Liver (tissue), 9 donors: ENCODE results near the gene GLB1L3. TPM values are rescaled to one million over a fixed set of nuclear protein-coding genes. Genes with fewer than 3 reads are reported as not detected.

Experiments used
- DNase-seq: peaks from one replicate; pipeline ENCODE4 v3.0.0-alpha.2; 2017; ENCODE audit warnings: low spot score
- H3K27ac ChIP-seq, 2 donors: one replicate each; pipeline ENCODE4 v1.7.0; 2013; ENCODE audit warnings: inconsistent platforms in 2 of 2, low read length in 2 of 2, control low read depth in 1 of 2, low read depth in 1 of 2, mild to moderate bottlenecking in 1 of 2
- H3K27me3 ChIP-seq, 4 donors: one replicate each; pipeline versions ENCODE4 v1.6.1 to v1.7.0; 2013; ENCODE audit warnings: low read length in 3 of 4, inconsistent platforms in 1 of 4, mild to moderate bottlenecking in 1 of 4, moderate library complexity in 1 of 4; ENCODE audit not compliant: control insufficient read depth in 4 of 4, insufficient read depth in 4 of 4
- H3K36me3 ChIP-seq, 4 donors: one replicate each; pipeline versions ENCODE4 v1.6.1 to v1.7.0; 2013; ENCODE audit warnings: low read length in 3 of 4, mild to moderate bottlenecking in 3 of 4, low read depth in 1 of 4, moderate library complexity in 1 of 4; ENCODE audit not compliant: control insufficient read depth in 4 of 4, insufficient read depth in 3 of 4
- H3K4me1 ChIP-seq, 4 donors: one replicate each; pipeline versions ENCODE4 v1.6.1 to v1.7.0; 2013; ENCODE audit warnings: low read length in 3 of 4, mild to moderate bottlenecking in 3 of 4, moderate library complexity in 1 of 4; ENCODE audit not compliant: control insufficient read depth in 4 of 4, insufficient read depth in 4 of 4
- H3K4me3 ChIP-seq, 3 donors: one replicate each; pipeline versions ENCODE4 v1.6.1 to v1.7.0; 2013; ENCODE audit warnings: low read length in 3 of 3, control low read depth in 1 of 3, low read depth in 1 of 3, mild to moderate bottlenecking in 1 of 3
- H3K9ac ChIP-seq, 2 donors: one replicate each; pipeline ENCODE4 v1.7.0; 2013; ENCODE audit warnings: low read length in 2 of 2, mild to moderate bottlenecking in 2 of 2, moderate library complexity in 2 of 2, control low read depth in 1 of 2, low read depth in 1 of 2
- H3K9me3 ChIP-seq, 4 donors: one replicate each; pipeline versions ENCODE4 v1.6.1 to v1.7.0; 2013; ENCODE audit warnings: low read length in 3 of 4; ENCODE audit not compliant: control insufficient read depth in 4 of 4
- ATF3 ChIP-seq: IDR thresholded peaks from 2 replicates; pipeline ENCODE4 v1.6.1; 2016; ENCODE audit warnings: antibody characterized with exemption
- CTCF ChIP-seq: fragments of 150-350 bp; IDR thresholded peaks from 2 replicates; pipeline ENCODE4 v1.5.1; 2017; ENCODE audit warnings: improper control_type of control experiment, low read depth, low read length; ENCODE audit not compliant: missing input control
- EGR1 ChIP-seq, 2 donors: IDR thresholded peaks; 2 replicates each; pipeline ENCODE4 v1.6.1; 2016 to 2018; ENCODE audit warnings: antibody characterized with exemption in 2 of 2, low read depth in 2 of 2
- FOXA1 ChIP-seq: IDR thresholded peaks from 2 replicates; pipeline ENCODE4 v1.6.1; 2016; ENCODE audit warnings: antibody characterized with exemption
- FOXA2 ChIP-seq: IDR thresholded peaks from 2 replicates; pipeline ENCODE4 v1.6.1; 2016; ENCODE audit warnings: antibody characterized with exemption
- GABPA ChIP-seq, 2 donors: IDR thresholded peaks in 1 of 2; conservative IDR thresholded peaks in 1 of 2; 2 replicates each; pipeline ENCODE4 v1.6.1; 2016; ENCODE audit warnings: antibody characterized with exemption in 2 of 2, mild to moderate bottlenecking in 1 of 2, moderate library complexity in 1 of 2
- HNF4G ChIP-seq: IDR thresholded peaks from 2 replicates; pipeline ENCODE4 v1.6.1; 2016; ENCODE audit warnings: antibody characterized with exemption
- JUND ChIP-seq, 2 donors: IDR thresholded peaks; 2 replicates each; pipeline ENCODE4 v1.6.1; 2016; ENCODE audit warnings: antibody characterized with exemption in 2 of 2
- MAX ChIP-seq: IDR thresholded peaks from 2 replicates; pipeline ENCODE4 v1.6.1; 2016; ENCODE audit warnings: antibody characterized with exemption
- NR2F2 ChIP-seq: IDR thresholded peaks from 2 replicates; pipeline ENCODE4 v1.6.1; 2016; ENCODE audit warnings: antibody characterized with exemption
- REST ChIP-seq: IDR thresholded peaks from 2 replicates; pipeline ENCODE4 v1.6.1; 2016; ENCODE audit warnings: antibody characterized with exemption, mild to moderate bottlenecking
- RXRA ChIP-seq, 2 donors: IDR thresholded peaks; 2 replicates each; pipeline ENCODE4 v1.6.1; 2017 to 2018; ENCODE audit warnings: antibody characterized with exemption in 2 of 2, mild to moderate bottlenecking in 1 of 2
- SP1 ChIP-seq: IDR thresholded peaks from 2 replicates; pipeline ENCODE4 v1.6.1; 2018; ENCODE audit warnings: antibody characterized with exemption, mild to moderate bottlenecking
- TAF1 ChIP-seq: conservative IDR thresholded peaks from 2 replicates; pipeline ENCODE4 v1.6.1; 2016; ENCODE audit warnings: antibody characterized with exemption, mild to moderate bottlenecking
- ZBTB33 ChIP-seq: IDR thresholded peaks from 2 replicates; pipeline ENCODE4 v1.6.1; 2016; ENCODE audit warnings: antibody characterized with exemption
- WGBS: extraction: QIAGEN DNeasy Blood & Tissue Kit; methylation state at CpG from one replicate; pipeline ENCODE4 v1.1.7; 2013; 5-methylcytosine and 5-hydroxymethylcytosine counted together
- polyA plus RNA-seq, 2 donors: library from polyadenylated mRNA; stranded (reverse) in 1 of 2; unstranded in 1 of 2; fragments of 200-250 nt in 1 of 2; fragments of >200 nt in 1 of 2; fragmentation: Nextera tagmentation in 1 of 2; extraction: Ambion mirVana in 1 of 2; gene quantifications; one replicate each; pipeline versions ENCODE4 v1.2.1 to v1.2.3, GENCODE V29; 2013 to 2015
- total RNA-seq, 2 donors: library from RNA; depleted of rRNA; stranded (reverse); fragments of >200 nt; gene quantifications; one replicate each; pipeline ENCODE4 v1.2.3, GENCODE V29; 2014
- donor health status: healthy.
- donor health status: healthy.
- donor health status: healthy.
- donor health status: healthy.
- donor health status: healthy.

Gene GLB1L3
- total and polyA plus RNA-seq, 4 donors: 0.08 TPM; not detected in 3

GRCh38 chr11:134266440-134266839 lies 9.7 kb upstream of the GLB1L3 start:
- Histone ChIP-seq H3K36me3 (peaks cover 2 to 24% (median 12%) of the 10 kb centered on the region in 4 donors), H3K4me3 (no peak overlapping the region), H3K27ac (no peak overlapping the region), H3K9ac (no peak overlapping the region), H3K4me1 (no peaks in the 10 kb centered on the region), H3K9me3 (no peaks in the 10 kb centered on the region), H3K27me3 (no peaks in the 10 kb centered on the region)
- no peak for TF ChIP-seq SP1
- TF ChIP-seq NR2F2: no peak
- no peak for TF ChIP-seq CTCF
- no peak for TF ChIP-seq ZBTB33
- TF ChIP-seq FOXA2: no peak
- no peak for TF ChIP-seq MAX
- TF ChIP-seq GABPA (IDR thresholded peaks at IDR 0.05 in 1 of 2, conservative IDR thresholded peaks at IDR 0.05 in 1 of 2): no peak
- no peak for TF ChIP-seq EGR1 (IDR thresholded peaks at IDR 0.05; ENCODE audit: low read depth in 2 of 2)
- no peak for TF ChIP-seq RXRA (IDR thresholded peaks at IDR 0.05)
- TF ChIP-seq FOXA1: no peak
- no peak for TF ChIP-seq JUND (IDR thresholded peaks at IDR 0.05)
- TF ChIP-seq TAF1: no peak
- TF ChIP-seq ATF3: no peak
- no peak for TF ChIP-seq REST
- DNase-seq: no peak
- WGBS: 89% methylated on average over 5 of the region's 5 CpGs

- DNase-seq: no peak
- Histone ChIP-seq H3K36me3 (peaks cover 2 to 20% (median 12%) of the 10 kb centered on the region in 4 donors), H3K27me3 (no peaks in the 10 kb centered on the region), H3K9me3 (no peaks in the 10 kb centered on the region), H3K4me1 (no peaks in the 10 kb centered on the region), H3K27ac (no peak overlapping the region), H3K9ac (no peak overlapping the region), H3K4me3 (no peak overlapping the region)
- 70% methylated on average over 3 of the region's 3 CpGs for WGBS
- TF ChIP-seq HNF4G (no peak), RXRA (IDR thresholded peaks at IDR 0.05) (no peak), GABPA (IDR thresholded peaks at IDR 0.05 in 1 of 2, conservative IDR thresholded peaks at IDR 0.05 in 1 of 2) (no peak)
Measured at GRCh38 chr11:134266841-134267251, 9.3 kb upstream of the GLB1L3 start.
